Measurements from ENCODE around the gene TNFRSF1B. TPM values are rescaled to one million over a fixed set of nuclear protein-coding genes. Genes with fewer than 3 reads are reported as not detected.

TNFRSF1B gene
- total RNA-seq, 1 experiment from 2014 or later, result not detected

DNA sequence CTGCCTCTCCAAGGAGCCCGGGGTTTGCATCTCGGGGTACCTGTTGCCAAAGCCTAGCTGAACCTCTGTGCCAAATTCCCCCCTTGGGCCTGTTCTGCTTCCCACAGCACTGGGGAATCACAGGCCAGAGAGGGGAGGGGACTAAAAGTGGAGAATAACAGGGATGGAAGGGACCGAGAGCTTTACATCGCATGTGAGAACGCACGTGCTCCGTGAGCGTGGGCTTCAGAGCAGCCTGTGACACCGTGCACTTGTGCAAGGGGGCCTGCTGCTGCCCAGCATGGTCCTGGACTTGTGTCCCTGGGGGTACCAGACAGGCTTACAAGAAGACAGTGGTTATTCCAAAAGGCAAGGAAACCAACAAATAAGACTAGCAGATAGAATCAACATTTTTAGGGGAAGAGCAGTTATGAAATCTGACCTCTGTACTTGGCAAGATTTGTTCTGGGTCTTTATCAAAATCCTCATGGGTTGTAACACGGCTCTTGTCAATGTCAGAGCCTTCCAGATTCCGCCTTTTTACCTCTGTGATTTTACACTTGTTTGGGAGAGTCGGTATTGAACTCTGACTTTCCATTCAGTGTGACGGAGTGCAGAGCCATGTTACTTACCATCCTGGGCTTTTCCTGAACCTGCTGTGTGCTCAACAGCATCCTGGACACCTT, 36.2 kb upstream of the TNFRSF1B start:
- no peaks in the 10 kb centered on the region for H3K36me3 ChIP-seq (ENCODE audit: insufficient read depth, low read length, poor library complexity, severe bottlenecking)
- no TSS peak for BruUV-seq (replicated peaks)
- no peaks in the 10 kb centered on the region for H3K4me1 ChIP-seq (ENCODE audit: insufficient read depth, low read length, poor library complexity, severe bottlenecking)
- H3K27me3 ChIP-seq (replicated peaks; ENCODE audit: insufficient read depth, low read depth, low read length, poor library complexity), result no peaks in the 10 kb centered on the region
- TF ChIP-seq EZH2 (IDR thresholded peaks at IDR 0.05; ENCODE audit: borderline replicate concordance, low read depth, low read length, poor library complexity, severe bottlenecking), result no peak
- TF ChIP-seq, protein P1, sequence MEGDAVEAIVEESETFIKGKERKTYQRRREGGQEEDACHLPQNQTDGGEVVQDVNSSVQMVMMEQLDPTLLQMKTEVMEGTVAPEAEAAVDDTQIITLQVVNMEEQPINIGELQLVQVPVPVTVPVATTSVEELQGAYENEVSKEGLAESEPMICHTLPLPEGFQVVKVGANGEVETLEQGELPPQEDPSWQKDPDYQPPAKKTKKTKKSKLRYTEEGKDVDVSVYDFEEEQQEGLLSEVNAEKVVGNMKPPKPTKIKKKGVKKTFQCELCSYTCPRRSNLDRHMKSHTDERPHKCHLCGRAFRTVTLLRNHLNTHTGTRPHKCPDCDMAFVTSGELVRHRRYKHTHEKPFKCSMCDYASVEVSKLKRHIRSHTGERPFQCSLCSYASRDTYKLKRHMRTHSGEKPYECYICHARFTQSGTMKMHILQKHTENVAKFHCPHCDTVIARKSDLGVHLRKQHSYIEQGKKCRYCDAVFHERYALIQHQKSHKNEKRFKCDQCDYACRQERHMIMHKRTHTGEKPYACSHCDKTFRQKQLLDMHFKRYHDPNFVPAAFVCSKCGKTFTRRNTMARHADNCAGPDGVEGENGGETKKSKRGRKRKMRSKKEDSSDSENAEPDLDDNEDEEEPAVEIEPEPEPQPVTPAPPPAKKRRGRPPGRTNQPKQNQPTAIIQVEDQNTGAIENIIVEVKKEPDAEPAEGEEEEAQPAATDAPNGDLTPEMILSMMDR (conservative IDR thresholded peaks at IDR 0.05; ENCODE audit: low read depth, low read length), result no peak
- ChIA-PET POLR2A (ENCODE audit: low non-redundant PET) (no interaction called here), CTCF (no interaction called here)
- no peak for DNase-seq (ENCODE audit: low spot score)
- no peak overlapping the region for H3K4me3 ChIP-seq (ENCODE audit: low read depth, low read length, poor library complexity, severe bottlenecking)
- H3K9me3 ChIP-seq (ENCODE audit: low read depth, low read length, poor library complexity, severe bottlenecking), result no peaks in the 10 kb centered on the region
- intact Hi-C loops (cut with micrococcal nuclease; ENCODE audit: unreplicated experiment), result no loop called here
- H3K27ac ChIP-seq (ENCODE audit: low read depth, low read length, poor library complexity, severe bottlenecking), result no peak overlapping the region

DNA sequence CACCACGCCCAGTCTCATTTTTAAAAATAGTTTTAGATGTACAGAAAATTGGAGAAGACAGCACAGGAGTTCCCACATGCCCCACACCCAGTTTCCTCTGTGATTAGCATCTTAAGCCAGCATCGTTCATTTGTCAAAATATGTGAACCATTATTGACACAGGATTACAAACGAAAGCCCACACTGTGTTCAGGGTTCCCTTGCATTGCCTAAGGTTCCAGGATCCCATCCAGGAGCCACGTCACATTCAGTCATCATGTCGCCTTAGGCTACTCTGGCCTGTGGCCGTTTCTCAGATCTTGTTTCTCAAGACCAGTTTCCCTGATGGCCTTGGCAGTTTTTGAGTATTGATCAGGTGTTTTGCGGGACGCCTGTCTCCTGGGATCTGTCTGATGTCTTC, 34.7 kb upstream of the TNFRSF1B start:
- POLR2A ChIA-PET (ENCODE audit: low non-redundant PET), result no interaction called here
- intact Hi-C loops (cut with micrococcal nuclease; ENCODE audit: unreplicated experiment), result no loop called here
- Histone ChIP-seq H3K9me3 (ENCODE audit: low read depth, low read length, poor library complexity, severe bottlenecking) (no peaks in the 10 kb centered on the region), H3K36me3 (ENCODE audit: insufficient read depth, low read length, poor library complexity, severe bottlenecking) (no peaks in the 10 kb centered on the region), H3K27ac (ENCODE audit: low read depth, low read length, poor library complexity, severe bottlenecking) (no peak overlapping the region), H3K4me3 (ENCODE audit: low read depth, low read length, poor library complexity, severe bottlenecking) (no peak overlapping the region), H3K27me3 (replicated peaks; ENCODE audit: insufficient read depth, low read depth, low read length, poor library complexity) (no peaks in the 10 kb centered on the region), H3K4me1 (ENCODE audit: insufficient read depth, low read length, poor library complexity, severe bottlenecking) (no peaks in the 10 kb centered on the region)
- no TSS peak for BruUV-seq (replicated peaks)
- no peak for DNase-seq (ENCODE audit: low spot score)
- CTCF ChIA-PET, result interaction anchor here (0.6 kb wide), 1 partner anchor 53 kb away, joined by 3 read pairs; no protein-coding TSS in a partner anchor
- TF ChIP-seq, protein P1 (conservative IDR thresholded peaks at IDR 0.05; ENCODE audit: low read depth, low read length), result no peak
- no peak for TF ChIP-seq EZH2 (IDR thresholded peaks at IDR 0.05; ENCODE audit: borderline replicate concordance, low read depth, low read length, poor library complexity, severe bottlenecking)

DNA sequence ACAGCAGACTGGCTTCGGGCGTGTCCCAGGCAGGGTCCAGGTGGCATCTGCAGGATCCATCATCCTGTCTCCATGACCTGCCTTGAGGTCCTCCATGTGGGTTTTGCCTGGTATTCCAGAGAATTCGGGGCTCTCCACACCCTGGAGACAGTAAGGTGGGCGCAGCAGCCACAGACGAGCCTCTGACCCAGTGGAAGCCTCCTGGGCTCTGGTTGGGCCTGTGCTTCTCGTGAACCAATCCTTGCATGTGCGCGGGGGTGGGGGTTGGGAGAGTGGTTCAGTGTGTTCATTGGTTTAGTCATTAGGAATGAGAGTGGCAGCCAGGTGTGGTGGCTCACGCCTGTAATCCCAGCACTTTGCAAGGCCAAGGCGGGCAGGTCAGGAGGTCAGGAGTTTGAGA, 32.1 kb upstream of the TNFRSF1B start:
- no peaks in the 10 kb centered on the region for H3K9me3 ChIP-seq (ENCODE audit: low read depth, low read length, poor library complexity, severe bottlenecking)
- TF ChIP-seq EZH2 (IDR thresholded peaks at IDR 0.05; ENCODE audit: borderline replicate concordance, low read depth, low read length, poor library complexity, severe bottlenecking), result no peak
- TF ChIP-seq, protein P1 (conservative IDR thresholded peaks at IDR 0.05; ENCODE audit: low read depth, low read length), result no peak
- no peaks in the 10 kb centered on the region for H3K27me3 ChIP-seq (replicated peaks; ENCODE audit: insufficient read depth, low read depth, low read length, poor library complexity)
- no peak overlapping the region for H3K27ac ChIP-seq (ENCODE audit: low read depth, low read length, poor library complexity, severe bottlenecking)
- no TSS peak for BruUV-seq (replicated peaks)
- H3K4me1 ChIP-seq (ENCODE audit: insufficient read depth, low read length, poor library complexity, severe bottlenecking), result no peaks in the 10 kb centered on the region
- ChIA-PET POLR2A (ENCODE audit: low non-redundant PET) (no interaction called here), CTCF (interaction anchor here (0.7 kb wide), 1 partner anchor 27 kb away, joined by 7 read pairs; no protein-coding TSS in a partner anchor)
- no peaks in the 10 kb centered on the region for H3K36me3 ChIP-seq (ENCODE audit: insufficient read depth, low read length, poor library complexity, severe bottlenecking)
- intact Hi-C loops (cut with micrococcal nuclease; ENCODE audit: unreplicated experiment), result no loop called here
- H3K4me3 ChIP-seq (ENCODE audit: low read depth, low read length, poor library complexity, severe bottlenecking), result no peak overlapping the region
- DNase-seq (ENCODE audit: low spot score), result no peak
